GM12878 (cell line): ENCODE measurements around the gene RASGRP3. TPM values are rescaled to one million over a fixed set of nuclear protein-coding genes. Genes with fewer than 3 reads are reported as not detected.
A peak's percentile ranks its signal among the peaks of the same experiment; 100 is the strongest.

Source experiments
- ATAC-seq: fragments of 200-7000 bp; cut with Tn5 transposase; 3 replicates; pipeline ENCODE4 v1.9.1; 2020; ENCODE audit warnings: mild to moderate bottlenecking, moderate library complexity
- BruUV-seq: library from RNA; stranded (reverse); fragments of 400-500 nt; replicated peaks from 2 replicates; lab custom pipeline; 2021; lab: Mats Ljungman, UMichigan
- CTCF ChIA-PET: fragments of 300-600 bp; sonication (Branson Sonifier 250); formaldehyde crosslinking; extraction: SDS; loops from one replicate; lab custom pipeline; 2021; ENCODE audit warnings: inconsistent platforms; lab: Yijun Ruan, JAX
- POLR2A ChIA-PET: fragments of 350-600 bp; formaldehyde crosslinking; extraction: SDS; loops from one replicate; lab custom pipeline; 2021; ENCODE audit warnings: inconsistent platforms; lab: Charles Lee
- RAD21 ChIA-PET: fragments of 300-600 bp; sonication (Branson Sonifier 250); formaldehyde crosslinking; loops from one replicate; lab custom pipeline; 2023; ENCODE audit warnings: antibody characterized with exemption; ENCODE audit not compliant: unreplicated experiment; lab: Charles Lee
- SMC1A ChIA-PET: fragments of 300-600 bp; sonication (Branson Sonifier 250); formaldehyde crosslinking; loops from one replicate; lab custom pipeline; 2023; ENCODE audit not compliant: unreplicated experiment, uncharacterized antibody; lab: Charles Lee
- DNase-seq: peaks from one replicate; pipeline ENCODE4 v3.0.0-alpha.2; 2011; ENCODE audit warnings: low read depth, low spot score
- FAIRE-seq: peaks from 3 replicates; lab custom pipeline; 2011; peaks lifted over from hg19 to GRCh38; lab: Jason Lieb, UNC
- H2AFZ ChIP-seq: 2 replicates; pipeline ENCODE4 v1.6.0; 2011; ENCODE audit warnings: low read depth, low read length, control low read depth; ENCODE audit not compliant: control insufficient read depth
- H3K27ac ChIP-seq: 2 replicates; pipeline ENCODE4 v1.5.1; 2011; ENCODE audit warnings: control low read depth; ENCODE audit not compliant: control insufficient read depth, insufficient read depth
- H3K27me3 ChIP-seq, 2 experiments: replicated peaks in 1 of 2; 2 replicates each; pipeline versions ENCODE4 v1.6.0 to v1.6.1; 2011; ENCODE audit warnings: low read length in 1 of 2; ENCODE audit not compliant: control insufficient read depth in 2 of 2, insufficient read depth in 2 of 2
- H3K36me3 ChIP-seq, 2 experiments: 2 replicates each; pipeline ENCODE4 v1.5.1; 2011; ENCODE audit warnings: low read length in 1 of 2; ENCODE audit not compliant: control insufficient read depth in 2 of 2, insufficient read depth in 2 of 2
- H3K4me1 ChIP-seq: 2 replicates; pipeline ENCODE4 v1.6.1; 2011; ENCODE audit warnings: mild to moderate bottlenecking, low read length, moderate library complexity, mixed read lengths; ENCODE audit not compliant: control insufficient read depth, insufficient read depth
- H3K4me2 ChIP-seq: 2 replicates; pipeline ENCODE4 v1.6.0; 2011; ENCODE audit warnings: control low read depth; ENCODE audit not compliant: control insufficient read depth, insufficient read depth
- H3K4me3 ChIP-seq: fragments of 200-600 bp; sonication (generic); 2 replicates; pipeline ENCODE4 v1.5.1; 2016
- H3K79me2 ChIP-seq: 2 replicates; pipeline ENCODE4 v1.6.0; 2011; ENCODE audit warnings: low read length; ENCODE audit not compliant: control insufficient read depth, insufficient read depth
- H3K9ac ChIP-seq: 2 replicates; pipeline ENCODE4 v1.8.0; 2011; ENCODE audit warnings: low read length, control low read depth, mixed read lengths; ENCODE audit not compliant: control insufficient read depth, insufficient read depth
- H3K9me3 ChIP-seq: replicated peaks from 3 replicates; pipeline ENCODE4 v1.5.1; 2011; ENCODE audit warnings: mild to moderate bottlenecking, low read length; ENCODE audit not compliant: control insufficient read depth, insufficient read depth
- H4K20me1 ChIP-seq: 2 replicates; pipeline ENCODE4 v1.6.0; 2011; ENCODE audit not compliant: control insufficient read depth, insufficient read depth
- CBFB ChIP-seq: IDR thresholded peaks from 2 replicates; pipeline ENCODE4 v1.6.1; 2016; ENCODE audit warnings: antibody characterized with exemption, low read depth
- CEBPB ChIP-seq, 2 experiments: fragments of 150-350 bp in 1 of 2; IDR thresholded peaks; 2 replicates each; pipeline ENCODE4 v1.6.1; 2012 to 2014; ENCODE audit warnings: low read depth in 2 of 2, low read length in 2 of 2, borderline replicate concordance in 1 of 2, inconsistent platforms in 1 of 2
- GABPA ChIP-seq: IDR thresholded peaks from 2 replicates; pipeline ENCODE4 v1.6.1; 2014; ENCODE audit warnings: antibody characterized with exemption, low read depth, mild to moderate bottlenecking, inconsistent platforms
- JUNB ChIP-seq: IDR thresholded peaks from 2 replicates; pipeline ENCODE4 v1.6.1; 2016; ENCODE audit warnings: antibody characterized with exemption, mild to moderate bottlenecking
- NFXL1 ChIP-seq: fragments of 450-650 bp; IDR thresholded peaks from 2 replicates; pipeline ENCODE4 v1.6.1; 2017; ENCODE audit warnings: antibody characterized with exemption, mild to moderate bottlenecking, borderline replicate concordance
- NR2F1 ChIP-seq: fragments of 450-650 bp; conservative IDR thresholded peaks from 2 replicates; pipeline ENCODE4 v1.6.1; 2017; ENCODE audit warnings: mild to moderate bottlenecking
- PML ChIP-seq: IDR thresholded peaks from 2 replicates; pipeline ENCODE4 v1.6.1; 2012; ENCODE audit warnings: low read length, inconsistent platforms
- POLR2AphosphoS2 ChIP-seq: IDR thresholded peaks from 2 replicates; pipeline ENCODE4 v1.6.1; 2011; ENCODE audit warnings: low read depth, mild to moderate bottlenecking, low read length, improper control_type of control experiment, moderate library complexity
- SMC3 ChIP-seq: IDR thresholded peaks from 2 replicates; pipeline ENCODE4 v1.6.1; 2011; ENCODE audit warnings: low read length, improper control_type of control experiment, borderline replicate concordance
- SPI1 ChIP-seq: IDR thresholded peaks from 2 replicates; pipeline ENCODE4 v1.6.1; 2011; ENCODE audit warnings: low read depth, mild to moderate bottlenecking, low read length, moderate library complexity, borderline replicate concordance; ENCODE audit not compliant: insufficient read depth
- TAF1 ChIP-seq: IDR thresholded peaks from 2 replicates; pipeline ENCODE4 v1.6.1; 2011; ENCODE audit warnings: mild to moderate bottlenecking, low read depth, low read length, borderline replicate concordance
- TBL1XR1 ChIP-seq: IDR thresholded peaks from 2 replicates; pipeline ENCODE4 v1.6.1; 2012; ENCODE audit warnings: low read depth, low read length, improper control_type of control experiment
- ZNF24 ChIP-seq: fragments of 450-650 bp; IDR thresholded peaks from 2 replicates; pipeline ENCODE4 v1.6.1; 2017; ENCODE audit warnings: antibody characterized with exemption, mild to moderate bottlenecking
- WGBS: methylation state at CpG from one replicate; pipeline ENCODE4 v1.1.6; 2016; ENCODE audit warnings: low lambda C conversion rate; ENCODE audit not compliant: insufficient replicate concordance, insufficient coverage; ENCODE audit errors: missing lambda C conversion rate; 5-methylcytosine and 5-hydroxymethylcytosine counted together
- in situ Hi-C: fragments of 300-500 bp; cut with MboI; formaldehyde crosslinking; loops from 9 replicates; pipeline ENCODE4 v1.14.3; 2018; ENCODE audit warnings: mixed read lengths
- intact Hi-C: fragments of 100-400 bp; cut with micrococcal nuclease; formaldehyde crosslinking; loops from one replicate; pipeline ENCODE4 v1.14.2; 2022; ENCODE audit not compliant: unreplicated experiment
- polyA plus RNA-seq, 11 experiments: library from polyadenylated mRNA; depleted of rRNA in 4 of 11; unstranded in 6 of 11; stranded (reverse) in 5 of 11; fragments of >200 nt; fragmentation: Nextera tagmentation in 4 of 11; fragmentation: Illumina TruSeq in 1 of 11; extraction: Ambion mirVana in 4 of 11; extraction: Trizol in 1 of 11; gene quantifications; 1 replicate in 1 of 11; 2 replicates in 10 of 11; pipeline versions ENCODE4 v1.2.1 to v1.2.3, GENCODE V29; 2011 to 2016; ENCODE audit warnings: inconsistent platforms in 2 of 11, missing spikeins in 2 of 11, low read depth in 1 of 11
- total RNA-seq, 4 experiments: library from RNA; depleted of rRNA in 3 of 4; stranded (reverse); fragments of >200 nt in 3 of 4; fragmentation: Illumina TruSeq in 1 of 4; extraction: Trizol in 1 of 4; gene quantifications; 2 replicates each; pipeline versions ENCODE4 v1.2.1 to v1.2.3, GENCODE V29; 2013 to 2021
- TF ChIP-seq, protein P1 (sequence below): fragments of 450-650 bp; IDR thresholded peaks from 2 replicates; pipeline ENCODE4 v1.6.1; 2017; ENCODE audit warnings: low read depth, mild to moderate bottlenecking, moderate library complexity
- TF ChIP-seq, protein P2 (sequence below): fragments of 450-650 bp; IDR thresholded peaks from 2 replicates; pipeline ENCODE4 v1.6.1; 2014; ENCODE audit warnings: mild to moderate bottlenecking
- TF ChIP-seq, protein P3 (sequence below): IDR thresholded peaks from 2 replicates; pipeline ENCODE4 v1.6.1; 2012; ENCODE audit warnings: low read depth, low read length, improper control_type of control experiment
- TF ChIP-seq, protein P4 (sequence below): IDR thresholded peaks from 2 replicates; pipeline ENCODE4 v1.6.1; 2011; ENCODE audit warnings: borderline replicate concordance, low read depth, mild to moderate bottlenecking, moderate library complexity, mixed read lengths, low read length; ENCODE audit not compliant: insufficient read depth; ENCODE audit errors: extremely low read length

Gene RASGRP3
- total and polyA plus RNA-seq, 10 of the 15 experiments (the other 5 are each of a cell fraction or from before 2014, with no cell fraction given), result 31.6 to 106 (median 64.7) TPM

DNA sequence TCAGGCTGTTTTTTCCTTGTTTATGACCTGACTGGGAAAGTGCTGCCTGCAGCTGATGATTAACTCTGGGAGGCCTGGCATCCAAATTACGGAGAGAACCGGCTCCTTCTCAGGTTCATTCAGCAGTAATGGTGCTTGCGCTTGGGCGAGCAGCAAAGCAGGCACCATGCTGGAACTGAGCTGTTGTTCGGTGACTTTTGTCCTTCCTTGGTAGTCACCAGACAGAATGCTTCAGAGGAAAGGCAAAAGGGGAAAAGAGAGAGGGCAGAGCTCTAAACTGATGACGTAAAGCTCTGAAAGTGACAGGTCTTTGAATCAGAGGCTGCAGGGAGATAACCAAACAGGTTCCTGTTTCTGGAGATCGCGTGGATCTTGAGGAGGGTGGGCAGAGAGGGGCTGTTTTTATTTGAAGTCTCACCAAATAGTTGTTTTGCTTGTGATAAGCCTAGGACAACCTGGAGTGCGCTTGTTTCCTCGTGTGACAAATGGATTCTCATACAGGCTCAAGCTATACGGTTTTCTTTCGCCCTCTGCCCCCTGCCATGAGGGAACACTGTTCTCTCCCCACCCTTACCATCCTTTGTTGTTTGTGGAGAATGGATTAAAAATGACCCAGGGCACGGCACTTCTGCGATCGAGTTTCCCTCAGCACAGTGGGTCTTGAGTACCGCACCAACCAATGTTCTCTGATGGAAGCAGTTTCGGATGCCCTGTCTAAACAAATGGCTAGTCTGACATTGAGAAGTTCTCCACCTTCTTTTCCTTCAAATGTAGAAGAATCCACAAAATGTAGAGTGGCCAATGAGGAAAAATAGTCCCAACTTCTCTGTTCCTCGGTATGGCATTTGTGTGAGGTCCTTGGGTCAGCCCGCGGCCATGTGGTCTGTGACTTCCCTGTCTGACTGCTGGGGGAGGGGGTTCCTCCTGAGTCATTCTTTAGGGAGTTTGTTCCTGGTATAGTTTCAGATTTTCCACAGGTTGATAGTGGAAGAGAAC is 1.3 kb downstream of the RASGRP3 start:
- SMC1A ChIA-PET, result interaction anchor here (0.8 to 9.6 kb wide), 12 partner anchors 9 to 121 kb away, joined by 3 to 258 read pairs (median 4); partner anchors contain the start of gene FAM98A
- BruUV-seq, result TSS peak; percentile 61
- H3K36me3 ChIP-seq, result peaks cover 0 to 4% of the 10 kb centered on the region in 2 experiments; a peak in 1 of 4 replicates
- peak overlapping the region; percentile 91 for H3K4me2 ChIP-seq
- DNase-seq (no peak), ATAC-seq (peak; percentile 48), FAIRE-seq (peak; percentile 74)
- POLR2A ChIA-PET, result interaction anchor here (0.6 to 3.9 kb wide), 14 partner anchors 8 to 121 kb away, joined by 3 to 36 read pairs (median 6); partner anchors contain the start of gene FAM98A
- WGBS, result 2% methylated on average over 20 of the region's 20 CpGs
- peak overlapping the region; percentile 97 for H3K27ac ChIP-seq
- intact Hi-C loops, result loop anchor here (1.0 to 5.0 kb wide), 5 partner anchors 20 to 120 kb away; partner anchors contain the start of gene FAM98A
- peak overlapping the region; percentile 91 for H3K4me3 ChIP-seq
- no peaks in the 10 kb centered on the region for H4K20me1 ChIP-seq
- in situ Hi-C loops, result loop anchor here (25.0 kb wide), 1 partner anchor 1210 kb away; no protein-coding TSS in a partner anchor
- H3K4me1 ChIP-seq, result peaks cover 7% of the 10 kb centered on the region; the same call in 1 of the 2 replicates
- H2AFZ ChIP-seq, result no peak overlapping the region
- no peaks in the 10 kb centered on the region for H3K9me3 ChIP-seq
- CTCF ChIA-PET, result interaction anchor here (0.6 to 5.0 kb wide), 16 partner anchors 10 to 121 kb away, joined by 3 to 84 read pairs (median 6); partner anchors contain the start of gene FAM98A
- RAD21 ChIA-PET, result interaction anchor here (0.6 to 9.7 kb wide), 10 partner anchors 15 to 121 kb away, joined by 3 to 222 read pairs (median 6); partner anchors contain the start of gene FAM98A
- H3K9ac ChIP-seq, result peak overlapping the region; percentile 92
- peaks cover 59% of the 10 kb centered on the region for H3K79me2 ChIP-seq
- no peaks in the 10 kb centered on the region for H3K27me3 ChIP-seq
- TF ChIP-seq ZNF24 (no peak), SMC3 (no peak), TBL1XR1 (no peak), NR2F1 (peak; percentile 53; the same call in 1 of the 2 replicates), PML (peak; percentile 97), POLR2AphosphoS2 (peak; percentile 39), CBFB (peak; percentile 33; the same call in 1 of the 2 replicates), GABPA (no peak), TAF1 (peak; percentile 84), NFXL1 (no peak), CEBPB (IDR thresholded peaks at IDR 0.05; ENCODE audit: borderline replicate concordance in 1 of 2, low read depth in 2 of 2, low read length in 2 of 2) (no peak), JUNB (peak; percentile 50; the same call in 1 of the 2 replicates), SPI1 (peak; percentile 45; the same call in 1 of the 2 replicates)
- TF ChIP-seq, protein P1, sequence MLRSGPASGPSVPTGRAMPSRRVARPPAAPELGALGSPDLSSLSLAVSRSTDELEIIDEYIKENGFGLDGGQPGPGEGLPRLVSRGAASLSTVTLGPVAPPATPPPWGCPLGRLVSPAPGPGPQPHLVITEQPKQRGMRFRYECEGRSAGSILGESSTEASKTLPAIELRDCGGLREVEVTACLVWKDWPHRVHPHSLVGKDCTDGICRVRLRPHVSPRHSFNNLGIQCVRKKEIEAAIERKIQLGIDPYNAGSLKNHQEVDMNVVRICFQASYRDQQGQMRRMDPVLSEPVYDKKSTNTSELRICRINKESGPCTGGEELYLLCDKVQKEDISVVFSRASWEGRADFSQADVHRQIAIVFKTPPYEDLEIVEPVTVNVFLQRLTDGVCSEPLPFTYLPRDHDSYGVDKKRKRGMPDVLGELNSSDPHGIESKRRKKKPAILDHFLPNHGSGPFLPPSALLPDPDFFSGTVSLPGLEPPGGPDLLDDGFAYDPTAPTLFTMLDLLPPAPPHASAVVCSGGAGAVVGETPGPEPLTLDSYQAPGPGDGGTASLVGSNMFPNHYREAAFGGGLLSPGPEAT, result peak; percentile 6; the same call in 1 of the 2 replicates
- TF ChIP-seq, protein P2, sequence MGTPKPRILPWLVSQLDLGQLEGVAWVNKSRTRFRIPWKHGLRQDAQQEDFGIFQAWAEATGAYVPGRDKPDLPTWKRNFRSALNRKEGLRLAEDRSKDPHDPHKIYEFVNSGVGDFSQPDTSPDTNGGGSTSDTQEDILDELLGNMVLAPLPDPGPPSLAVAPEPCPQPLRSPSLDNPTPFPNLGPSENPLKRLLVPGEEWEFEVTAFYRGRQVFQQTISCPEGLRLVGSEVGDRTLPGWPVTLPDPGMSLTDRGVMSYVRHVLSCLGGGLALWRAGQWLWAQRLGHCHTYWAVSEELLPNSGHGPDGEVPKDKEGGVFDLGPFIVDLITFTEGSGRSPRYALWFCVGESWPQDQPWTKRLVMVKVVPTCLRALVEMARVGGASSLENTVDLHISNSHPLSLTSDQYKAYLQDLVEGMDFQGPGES, result no peak
- TF ChIP-seq, protein P3, sequence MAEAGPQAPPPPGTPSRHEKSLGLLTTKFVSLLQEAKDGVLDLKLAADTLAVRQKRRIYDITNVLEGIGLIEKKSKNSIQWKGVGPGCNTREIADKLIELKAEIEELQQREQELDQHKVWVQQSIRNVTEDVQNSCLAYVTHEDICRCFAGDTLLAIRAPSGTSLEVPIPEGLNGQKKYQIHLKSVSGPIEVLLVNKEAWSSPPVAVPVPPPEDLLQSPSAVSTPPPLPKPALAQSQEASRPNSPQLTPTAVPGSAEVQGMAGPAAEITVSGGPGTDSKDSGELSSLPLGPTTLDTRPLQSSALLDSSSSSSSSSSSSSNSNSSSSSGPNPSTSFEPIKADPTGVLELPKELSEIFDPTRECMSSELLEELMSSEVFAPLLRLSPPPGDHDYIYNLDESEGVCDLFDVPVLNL, result no peak
- TF ChIP-seq, protein P4, sequence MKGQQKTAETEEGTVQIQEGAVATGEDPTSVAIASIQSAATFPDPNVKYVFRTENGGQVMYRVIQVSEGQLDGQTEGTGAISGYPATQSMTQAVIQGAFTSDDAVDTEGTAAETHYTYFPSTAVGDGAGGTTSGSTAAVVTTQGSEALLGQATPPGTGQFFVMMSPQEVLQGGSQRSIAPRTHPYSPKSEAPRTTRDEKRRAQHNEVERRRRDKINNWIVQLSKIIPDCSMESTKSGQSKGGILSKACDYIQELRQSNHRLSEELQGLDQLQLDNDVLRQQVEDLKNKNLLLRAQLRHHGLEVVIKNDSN, result no peak
